ENCODE results near the gene SLC45A3.

The SLC45A3 gene

GRCh38 chr1:205701420-205701819 is 21.1 kb upstream of the SLC45A3 start:
- H3K4me1 ChIP-seq (ENCODE audit: control insufficient read depth, insufficient read depth, low read length, poor library complexity, severe bottlenecking): no peaks in the 10 kb centered on the region
- no peaks in the 10 kb centered on the region for H3K27me3 ChIP-seq (replicated peaks; ENCODE audit: control insufficient read depth, insufficient read depth, low read length, poor library complexity, severe bottlenecking)
- H3K36me3 ChIP-seq (ENCODE audit: control insufficient read depth, insufficient read depth, low read length): no peaks in the 10 kb centered on the region
- no peak for DNase-seq
- H3K9me3 ChIP-seq (ENCODE audit: control insufficient read depth, low read length): no peaks in the 10 kb centered on the region
- H3K27ac ChIP-seq (ENCODE audit: insufficient read depth, low read length, poor library complexity, severe bottlenecking): no peak overlapping the region
- H3K4me3 ChIP-seq (ENCODE audit: insufficient read depth, low read depth, low read length, poor library complexity, severe bottlenecking): no peak overlapping the region

GRCh38 chr1:205700865-205701401 is 20.6 kb upstream of the SLC45A3 start:
- Histone ChIP-seq H3K27me3 (replicated peaks; ENCODE audit: control insufficient read depth, insufficient read depth, low read length, poor library complexity, severe bottlenecking) (no peaks in the 10 kb centered on the region), H3K36me3 (ENCODE audit: control insufficient read depth, insufficient read depth, low read length) (no peaks in the 10 kb centered on the region), H3K27ac (ENCODE audit: insufficient read depth, low read length, poor library complexity, severe bottlenecking) (no peak overlapping the region), H3K9me3 (ENCODE audit: control insufficient read depth, low read length) (no peaks in the 10 kb centered on the region), H3K4me3 (ENCODE audit: insufficient read depth, low read depth, low read length, poor library complexity, severe bottlenecking) (no peak overlapping the region), H3K4me1 (ENCODE audit: control insufficient read depth, insufficient read depth, low read length, poor library complexity, severe bottlenecking) (no peaks in the 10 kb centered on the region)
- no peak for DNase-seq

- Histone ChIP-seq H3K4me3 (ENCODE audit: insufficient read depth, low read depth, low read length, poor library complexity, severe bottlenecking) (no peak overlapping the region), H3K36me3 (ENCODE audit: control insufficient read depth, insufficient read depth, low read length) (no peaks in the 10 kb centered on the region), H3K27me3 (replicated peaks; ENCODE audit: control insufficient read depth, insufficient read depth, low read length, poor library complexity, severe bottlenecking) (no peaks in the 10 kb centered on the region), H3K9me3 (ENCODE audit: control insufficient read depth, low read length) (no peaks in the 10 kb centered on the region), H3K4me1 (ENCODE audit: control insufficient read depth, insufficient read depth, low read length, poor library complexity, severe bottlenecking) (no peaks in the 10 kb centered on the region), H3K27ac (ENCODE audit: insufficient read depth, low read length, poor library complexity, severe bottlenecking) (no peak overlapping the region)
- DNase-seq: no peak
Observed at GRCh38 chr1:205699416-205699815, 19.1 kb upstream of the SLC45A3 start.

- H3K27ac ChIP-seq (ENCODE audit: insufficient read depth, low read length, poor library complexity, severe bottlenecking): no peak overlapping the region
- DNase-seq: no peak
- no peaks in the 10 kb centered on the region for H3K36me3 ChIP-seq (ENCODE audit: control insufficient read depth, insufficient read depth, low read length)
- no peak overlapping the region for H3K4me3 ChIP-seq (ENCODE audit: insufficient read depth, low read depth, low read length, poor library complexity, severe bottlenecking)
- H3K27me3 ChIP-seq (replicated peaks; ENCODE audit: control insufficient read depth, insufficient read depth, low read length, poor library complexity, severe bottlenecking): no peaks in the 10 kb centered on the region
- no peaks in the 10 kb centered on the region for H3K9me3 ChIP-seq (ENCODE audit: control insufficient read depth, low read length)
- no peaks in the 10 kb centered on the region for H3K4me1 ChIP-seq (ENCODE audit: control insufficient read depth, insufficient read depth, low read length, poor library complexity, severe bottlenecking)
Observed at GRCh38 chr1:205698921-205699320, 18.6 kb upstream of the SLC45A3 start.

GRCh38 chr1:205693421-205693991 is 13.2 kb upstream of the SLC45A3 start:
- no peak overlapping the region for H3K4me3 ChIP-seq (ENCODE audit: insufficient read depth, low read depth, low read length, poor library complexity, severe bottlenecking)
- no peak for DNase-seq

GRCh38 chr1:205692423-205692822 is 12.1 kb upstream of the SLC45A3 start:
- Histone ChIP-seq H3K4me3 (ENCODE audit: insufficient read depth, low read depth, low read length, poor library complexity, severe bottlenecking) (no peak overlapping the region), H3K9me3 (ENCODE audit: control insufficient read depth, low read length) (no peaks in the 10 kb centered on the region), H3K36me3 (ENCODE audit: control insufficient read depth, insufficient read depth, low read length) (no peaks in the 10 kb centered on the region), H3K27me3 (replicated peaks; ENCODE audit: control insufficient read depth, insufficient read depth, low read length, poor library complexity, severe bottlenecking) (no peaks in the 10 kb centered on the region), H3K4me1 (ENCODE audit: control insufficient read depth, insufficient read depth, low read length, poor library complexity, severe bottlenecking) (no peaks in the 10 kb centered on the region), H3K27ac (ENCODE audit: insufficient read depth, low read length, poor library complexity, severe bottlenecking) (no peak overlapping the region)
- no peak for DNase-seq

More at GRCh38 chr1:205693421-205693991, 13.2 kb upstream of the SLC45A3 start:
- no peaks in the 10 kb centered on the region for H3K27me3 ChIP-seq (replicated peaks; ENCODE audit: control insufficient read depth, insufficient read depth, low read length, poor library complexity, severe bottlenecking)
- no peaks in the 10 kb centered on the region for H3K9me3 ChIP-seq (ENCODE audit: control insufficient read depth, low read length)
- H3K36me3 ChIP-seq (ENCODE audit: control insufficient read depth, insufficient read depth, low read length): no peaks in the 10 kb centered on the region
- no peaks in the 10 kb centered on the region for H3K4me1 ChIP-seq (ENCODE audit: control insufficient read depth, insufficient read depth, low read length, poor library complexity, severe bottlenecking)
- H3K27ac ChIP-seq (ENCODE audit: insufficient read depth, low read length, poor library complexity, severe bottlenecking): no peak overlapping the region

GRCh38 chr1:205690122-205690756 is 9.9 kb upstream of the SLC45A3 start:
- no peaks in the 10 kb centered on the region for H3K36me3 ChIP-seq (ENCODE audit: control insufficient read depth, insufficient read depth, low read length)

GRCh38 chr1:205689479-205689878 is 9.2 kb upstream of the SLC45A3 start:
- no peak overlapping the region for H3K4me3 ChIP-seq (ENCODE audit: insufficient read depth, low read depth, low read length, poor library complexity, severe bottlenecking)
- no peaks in the 10 kb centered on the region for H3K4me1 ChIP-seq (ENCODE audit: control insufficient read depth, insufficient read depth, low read length, poor library complexity, severe bottlenecking)
- H3K27ac ChIP-seq (ENCODE audit: insufficient read depth, low read length, poor library complexity, severe bottlenecking): no peak overlapping the region
- no peaks in the 10 kb centered on the region for H3K27me3 ChIP-seq (replicated peaks; ENCODE audit: control insufficient read depth, insufficient read depth, low read length, poor library complexity, severe bottlenecking)
- H3K36me3 ChIP-seq (ENCODE audit: control insufficient read depth, insufficient read depth, low read length): no peaks in the 10 kb centered on the region
- DNase-seq: no peak
- H3K9me3 ChIP-seq (ENCODE audit: control insufficient read depth, low read length): no peaks in the 10 kb centered on the region

More at GRCh38 chr1:205690122-205690756, 9.9 kb upstream of the SLC45A3 start:
- H3K4me1 ChIP-seq (ENCODE audit: control insufficient read depth, insufficient read depth, low read length, poor library complexity, severe bottlenecking): no peaks in the 10 kb centered on the region
- H3K4me3 ChIP-seq (ENCODE audit: insufficient read depth, low read depth, low read length, poor library complexity, severe bottlenecking): no peak overlapping the region
- H3K9me3 ChIP-seq (ENCODE audit: control insufficient read depth, low read length): no peaks in the 10 kb centered on the region
- no peaks in the 10 kb centered on the region for H3K27me3 ChIP-seq (replicated peaks; ENCODE audit: control insufficient read depth, insufficient read depth, low read length, poor library complexity, severe bottlenecking)
- H3K27ac ChIP-seq (ENCODE audit: insufficient read depth, low read length, poor library complexity, severe bottlenecking): no peak overlapping the region
- DNase-seq: no peak

- Histone ChIP-seq H3K9me3 (ENCODE audit: control insufficient read depth, low read length) (no peaks in the 10 kb centered on the region), H3K4me3 (ENCODE audit: insufficient read depth, low read depth, low read length, poor library complexity, severe bottlenecking) (no peak overlapping the region), H3K27ac (ENCODE audit: insufficient read depth, low read length, poor library complexity, severe bottlenecking) (no peak overlapping the region), H3K27me3 (replicated peaks; ENCODE audit: control insufficient read depth, insufficient read depth, low read length, poor library complexity, severe bottlenecking) (no peaks in the 10 kb centered on the region), H3K4me1 (ENCODE audit: control insufficient read depth, insufficient read depth, low read length, poor library complexity, severe bottlenecking) (no peaks in the 10 kb centered on the region), H3K36me3 (ENCODE audit: control insufficient read depth, insufficient read depth, low read length) (no peaks in the 10 kb centered on the region)
- no peak for DNase-seq
Observed at GRCh38 chr1:205688171-205689080, 8.1 kb upstream of the SLC45A3 start.

GRCh38 chr1:205687242-205687641 is 6.9 kb upstream of the SLC45A3 start:
- H3K4me1 ChIP-seq (ENCODE audit: control insufficient read depth, insufficient read depth, low read length, poor library complexity, severe bottlenecking): no peaks in the 10 kb centered on the region
- H3K9me3 ChIP-seq (ENCODE audit: control insufficient read depth, low read length): no peaks in the 10 kb centered on the region
- DNase-seq: no peak
- H3K27ac ChIP-seq (ENCODE audit: insufficient read depth, low read length, poor library complexity, severe bottlenecking): no peak overlapping the region
- H3K27me3 ChIP-seq (replicated peaks; ENCODE audit: control insufficient read depth, insufficient read depth, low read length, poor library complexity, severe bottlenecking): no peaks in the 10 kb centered on the region
- no peak overlapping the region for H3K4me3 ChIP-seq (ENCODE audit: insufficient read depth, low read depth, low read length, poor library complexity, severe bottlenecking)
- no peaks in the 10 kb centered on the region for H3K36me3 ChIP-seq (ENCODE audit: control insufficient read depth, insufficient read depth, low read length)
